Kidney (tissue), 14 donors: Measurements from ENCODE around the gene TFPI. TPM values are rescaled to one million over a fixed set of nuclear protein-coding genes. Genes with fewer than 3 reads are reported as not detected.

ENCODE experiments used
- DNase-seq, 5 donors: peaks; one replicate each; pipeline ENCODE4 v3.0.0-alpha.2; 2013 to 2020
- FAIRE-seq: peaks from 2 replicates; lab custom pipeline; 2012; peaks lifted over from hg19 to GRCh38; lab: Jason Lieb, UNC
- H3K27ac ChIP-seq, 2 donors: one replicate each; pipeline ENCODE4 v1.7.0; 2013; ENCODE audit warnings: low read depth in 2 of 2, low read length in 2 of 2, inconsistent platforms in 1 of 2
- H3K27me3 ChIP-seq: one replicate; pipeline ENCODE4 v1.7.1; 2013; ENCODE audit warnings: low read length, inconsistent platforms; ENCODE audit not compliant: control insufficient read depth, insufficient read depth
- H3K36me3 ChIP-seq, 3 donors: one replicate each; pipeline versions ENCODE4 v1.7.0 to v1.7.1; 2013; ENCODE audit warnings: low read length in 3 of 3, control low read depth in 1 of 3, inconsistent platforms in 1 of 3; ENCODE audit not compliant: insufficient read depth in 3 of 3, control insufficient read depth in 2 of 3
- H3K4me1 ChIP-seq, 3 donors: one replicate each; pipeline versions ENCODE4 v1.7.0 to v1.7.1; 2013; ENCODE audit warnings: low read length in 3 of 3, inconsistent platforms in 1 of 3, low read depth in 1 of 3; ENCODE audit not compliant: control insufficient read depth in 2 of 3, insufficient read depth in 2 of 3
- H3K4me3 ChIP-seq, 3 donors: one replicate each; pipeline versions ENCODE4 v1.7.0 to v1.8.1; 2013; ENCODE audit warnings: low read length in 3 of 3, control low read depth in 1 of 3, inconsistent platforms in 1 of 3
- H3K9ac ChIP-seq, 3 donors: one replicate each; pipeline versions ENCODE4 v1.7.0 to v1.7.1; 2013; ENCODE audit warnings: low read length in 3 of 3, control low read depth in 1 of 3, inconsistent platforms in 1 of 3
- H3K9me3 ChIP-seq, 3 donors: one replicate each; pipeline versions ENCODE4 v1.7.0 to v1.7.1; 2013; ENCODE audit warnings: low read length in 3 of 3, control low read depth in 1 of 3, inconsistent platforms in 1 of 3; ENCODE audit not compliant: control insufficient read depth in 2 of 3, insufficient read depth in 1 of 3
- CTCF ChIP-seq: IDR thresholded peaks from 3 replicates; pipeline ENCODE4 v1.5.1; 2012; ENCODE audit warnings: mild to moderate bottlenecking, moderate library complexity, borderline replicate concordance; ENCODE audit not compliant: insufficient read depth; ENCODE audit errors: extremely low read depth
- intact Hi-C: fragments of 100-400 bp; cut with DNase I; formaldehyde crosslinking; loops from one replicate; pipeline ENCODE4 v1.11.1; 2022
- polyA plus RNA-seq: library from polyadenylated mRNA; stranded (reverse); fragments of 350-450 nt; fragmentation: Illumina TruSeq; extraction: RNeasy Lipid Tissue Mini Kit (QIAGEN cat#74804); gene quantifications from one replicate; pipeline ENCODE4 v1.2.3, GENCODE V29; 2014; ENCODE audit warnings: low read depth, low replicate concordance; ENCODE audit not compliant: insufficient read depth
- total RNA-seq: library from RNA; stranded (reverse); fragmentation: NEBNext Ultra II Directional; extraction: Animal tissue kit (Norgen Biotek cat#: 25700); gene quantifications from one replicate; pipeline ENCODE4 v1.2.1, GENCODE V29; 2021
- donor health status: control.
- donor health status: control.
- donor health status: control.
- donor health status: control.
- donor health status: control.
- donor health status: DM: yes; HTN: yes; CAD: no.
- donor health status: Normal renal cell carcinoma (clear cell type).

Gene TFPI
- total and polyA plus RNA-seq, 2 donors from 2014 or later, result 26.2 to 266 TPM

GRCh38 chr2:187545238-187545751 lies 8.9 kb downstream of the TFPI start:
- Histone ChIP-seq H3K4me1 (peaks cover 0 to 23% (median 3%) of the 10 kb centered on the region in 3 donors), H3K36me3 (no peaks in the 10 kb centered on the region), H3K27me3 (no peaks in the 10 kb centered on the region), H3K4me3 (no peak overlapping the region), H3K9ac (no peak overlapping the region), H3K9me3 (no peaks in the 10 kb centered on the region), H3K27ac (peak overlapping the region in 1 of 2 donors; percentile 28)
- DNase-seq, result no peak
- TF ChIP-seq CTCF, result no peak
- intact Hi-C loops, result no loop called here
- peak; percentile 98 for FAIRE-seq

- Histone ChIP-seq H3K9ac (no peak overlapping the region), H3K9me3 (no peaks in the 10 kb centered on the region), H3K27ac (peak overlapping the region; percentile 64 to 65), H3K4me1 (peaks cover 0 to 18% (median 3%) of the 10 kb centered on the region in 3 donors), H3K4me3 (no peak overlapping the region), H3K36me3 (no peaks in the 10 kb centered on the region), H3K27me3 (no peaks in the 10 kb centered on the region)
- DNase-seq (no peak), FAIRE-seq (peak; percentile 71)
- TF ChIP-seq CTCF, result no peak
- intact Hi-C loops, result no loop called here
These were observed 9.7 kb downstream of the TFPI start for GRCh38 chr2:187544371-187545080.

- intact Hi-C loops, result no loop called here
- Histone ChIP-seq H3K9ac (no peak overlapping the region), H3K4me1 (peaks cover 0 to 12% (median 3%) of the 10 kb centered on the region in 3 donors), H3K27me3 (no peaks in the 10 kb centered on the region), H3K9me3 (no peaks in the 10 kb centered on the region), H3K27ac (no peak overlapping the region), H3K4me3 (no peak overlapping the region), H3K36me3 (no peaks in the 10 kb centered on the region)
- FAIRE-seq (no peak), DNase-seq (no peak)
- TF ChIP-seq CTCF, result no peak
These were observed 10.7 kb downstream of the TFPI start for GRCh38 chr2:187543488-187543887.
